GM10266 (cell line): ENCODE measurements around the gene SYNRG.

Source experiments
- DNase-seq: peaks from one replicate; pipeline ENCODE4 v3.0.0; 2012; ENCODE audit errors: extremely low spot score
- CTCF ChIP-seq: IDR thresholded peaks from 2 replicates; pipeline ENCODE4 v1.5.1; 2012; ENCODE audit warnings: mild to moderate bottlenecking, low read depth; ENCODE audit not compliant: control insufficient read depth, insufficient read depth; ENCODE audit errors: missing control alignments

The SYNRG gene

DNA sequence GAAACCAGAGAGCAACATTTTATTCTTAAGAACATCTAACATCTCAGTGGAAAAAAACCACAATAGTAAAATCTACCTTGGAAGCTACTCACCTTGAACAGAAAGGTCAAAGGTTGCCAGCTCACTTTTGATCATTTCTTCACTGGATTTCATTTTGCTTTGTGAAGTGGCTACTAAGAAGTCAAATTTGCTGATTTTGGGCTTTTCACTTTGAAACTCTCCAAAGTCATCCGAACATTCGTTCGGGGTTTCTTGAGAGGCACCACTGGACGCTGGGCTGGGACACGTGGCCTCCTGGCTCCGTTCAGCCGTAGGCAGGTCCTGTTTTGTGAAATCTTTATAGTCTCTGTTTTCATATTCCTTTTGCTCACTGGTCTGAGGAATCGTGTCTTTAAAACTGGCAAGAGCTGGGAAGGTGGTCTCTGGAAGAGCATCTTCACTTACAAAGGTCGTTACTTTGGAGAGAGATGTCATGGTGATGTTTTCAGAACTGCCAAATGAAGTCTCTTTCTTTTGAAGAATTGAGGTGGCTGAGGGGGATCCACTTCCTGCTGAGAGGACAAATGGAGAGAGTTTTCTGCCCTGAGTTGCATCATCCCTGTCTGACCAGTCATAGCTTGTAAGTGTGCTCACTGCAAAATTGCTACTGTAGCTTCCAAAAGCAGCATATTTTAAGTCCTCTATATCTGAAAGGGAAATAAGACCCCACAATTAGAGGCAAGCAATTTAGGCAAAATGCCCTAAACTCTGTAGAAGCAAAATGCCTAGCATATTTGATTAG lies 67.1 kb downstream of the SYNRG start:
- no peak for DNase-seq
- no peak for TF ChIP-seq CTCF

DNA sequence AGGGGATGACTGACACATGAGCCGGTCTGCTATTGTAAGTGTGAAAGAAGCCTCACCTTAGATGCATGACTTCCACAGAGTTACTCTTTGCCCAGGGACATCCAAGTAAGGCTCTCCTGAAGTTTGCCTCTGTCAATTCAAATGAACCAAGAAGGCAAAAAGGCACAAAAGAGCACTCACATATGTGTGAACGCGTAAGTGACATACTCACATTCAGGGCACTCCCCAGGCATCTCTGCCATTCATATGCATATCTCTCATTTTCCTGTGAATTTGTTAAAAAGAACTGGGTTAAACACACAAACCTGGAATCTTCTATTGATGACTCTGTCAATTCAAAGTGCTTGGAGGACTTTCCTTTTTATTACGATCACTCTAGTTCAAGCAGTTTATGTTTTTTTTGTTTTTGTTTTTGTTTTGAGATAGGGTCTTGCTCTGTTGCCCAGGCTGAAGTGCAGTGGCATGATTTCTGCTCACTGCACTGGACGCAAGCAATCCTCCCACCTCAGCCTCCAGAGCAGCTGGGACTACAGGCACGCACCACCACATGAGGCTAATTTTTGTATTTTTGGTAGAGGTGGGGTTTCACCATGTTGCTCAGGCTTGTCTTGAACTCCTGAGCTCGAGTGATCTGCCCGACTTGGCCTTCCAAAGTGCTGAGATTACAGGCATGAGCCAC lies 70.1 kb downstream of the SYNRG start:
- no peak for TF ChIP-seq CTCF
- DNase-seq, result no peak

DNA sequence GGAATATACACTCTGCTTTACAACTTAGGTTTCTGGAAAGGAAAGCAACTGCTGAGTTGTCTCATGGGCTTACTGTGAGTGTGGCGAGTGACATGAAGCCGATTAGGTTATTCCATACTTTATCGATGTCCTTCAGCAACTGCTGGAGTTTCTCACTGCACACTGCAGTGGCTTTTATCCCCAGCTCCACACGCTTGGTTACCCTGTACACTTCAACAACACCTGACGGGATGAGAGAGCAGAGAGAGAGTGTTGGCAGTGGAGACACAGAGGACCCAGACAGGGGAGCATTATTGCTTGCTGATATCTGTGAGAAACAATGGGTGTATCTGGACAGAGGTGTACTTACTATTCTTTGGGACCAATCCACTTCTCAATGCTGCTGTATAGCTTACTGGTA lies 73.3 kb downstream of the SYNRG start:
- DNase-seq, result no peak
- no peak for TF ChIP-seq CTCF

GRCh38 chr17:37532756-37533155 lies 76.5 kb downstream of the SYNRG start:
- no peak for TF ChIP-seq CTCF
- DNase-seq, result no peak

DNA sequence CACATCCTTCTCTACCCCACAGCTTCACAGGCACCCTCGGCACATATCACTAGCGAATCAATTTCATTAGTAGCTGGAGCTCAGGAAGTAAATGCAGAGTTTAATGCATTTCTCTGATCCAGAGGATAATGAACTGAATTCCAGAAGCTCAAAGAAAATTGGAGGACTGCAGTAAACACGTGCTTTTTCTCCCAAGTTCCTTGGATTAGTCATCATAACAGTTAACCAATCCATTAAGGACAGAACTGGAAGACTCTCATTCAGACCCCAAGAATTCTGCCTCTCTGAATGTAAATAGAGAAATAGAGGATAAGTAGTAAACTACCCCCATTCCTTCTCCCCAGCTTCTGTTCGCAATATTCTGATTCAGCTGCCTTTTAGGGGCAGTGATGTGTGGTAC lies 78.8 kb downstream of the SYNRG start:
- DNase-seq, result no peak
- no peak for TF ChIP-seq CTCF

- peak; percentile 64 for TF ChIP-seq CTCF
- DNase-seq, result peak; percentile 37
Observed at GRCh38 chr17:37527249-37527851, 81.9 kb downstream of the SYNRG start.
